ENCODE data around the gene ERCC1.

DNA sequence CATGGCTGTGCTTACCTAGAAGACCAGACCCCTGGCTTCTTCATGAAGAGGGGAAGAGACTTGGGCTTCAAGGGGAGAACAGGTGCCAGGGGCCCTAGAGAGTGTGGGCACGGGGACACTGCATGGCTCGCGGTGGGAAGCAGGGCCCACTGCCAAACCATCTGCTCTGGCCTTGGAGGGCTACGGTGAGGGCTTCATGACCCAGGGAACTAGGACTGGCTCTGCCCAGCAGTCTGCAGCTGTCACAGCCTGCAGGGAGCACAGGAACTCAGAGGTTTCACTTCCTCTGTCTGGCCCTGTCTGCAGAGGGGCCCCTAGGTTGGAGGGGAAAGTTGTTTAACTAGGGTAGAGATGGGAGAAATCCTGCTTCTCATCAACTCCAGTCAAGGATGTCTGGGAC, 4.3 kb downstream of the ERCC1 start:
- TF ChIP-seq PCBP2 (optimal IDR thresholded peaks at IDR 0.05; ENCODE audit: low read depth, low read length, poor library complexity, severe bottlenecking) (no peak), FOXM1 (CRISPR knock-in tag; IDR thresholded peaks at IDR 0.05) (no peak)
